ENCODE data around the gene ARHGAP33. TPM values are rescaled to one million over a fixed set of nuclear protein-coding genes. Genes with fewer than 3 reads are reported as not detected.

ARHGAP33 gene
- polyA plus RNA-seq, 1 donor from 2014 or later, result 20.5 TPM

DNA sequence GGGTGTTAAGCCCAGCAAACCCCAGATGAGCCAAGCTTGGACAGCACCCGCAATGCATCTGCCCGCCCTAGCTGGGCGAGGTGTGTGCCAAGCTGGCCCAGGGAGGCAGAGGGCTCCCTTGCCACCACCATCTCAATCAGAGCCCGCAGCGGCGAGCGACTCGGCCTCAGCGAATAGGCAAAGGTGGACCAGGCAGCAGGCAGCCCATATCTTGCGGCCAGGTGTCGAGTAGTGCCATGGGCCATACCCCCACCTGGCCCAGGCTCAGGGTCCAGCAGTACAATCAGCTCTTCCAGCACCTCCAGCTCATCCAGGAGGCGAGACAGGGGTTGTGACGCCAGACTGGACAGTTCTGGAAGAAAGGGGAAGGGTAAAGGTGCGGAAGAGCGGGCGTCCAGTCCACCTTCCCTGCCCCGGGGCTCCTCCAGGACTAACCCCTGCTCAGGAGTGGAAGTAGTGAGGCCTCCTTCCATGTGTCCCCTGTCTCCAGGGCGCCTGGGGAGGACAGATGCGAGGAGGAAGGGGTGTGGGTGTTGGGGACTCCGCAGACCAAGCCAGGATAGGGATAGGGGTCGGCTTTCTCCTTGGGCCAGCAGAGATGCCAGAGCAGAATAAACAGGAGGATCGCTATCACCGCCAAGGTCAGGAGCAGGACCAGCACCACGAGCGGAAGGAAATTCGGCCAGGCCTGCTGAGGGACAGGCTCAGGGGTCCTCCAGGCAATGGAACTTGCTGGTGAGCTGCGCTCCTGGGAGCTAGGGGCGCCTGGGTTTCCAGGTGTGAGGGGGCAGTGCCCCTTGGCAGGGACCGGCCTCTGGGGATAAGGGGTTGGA lies 35.9 kb upstream of the ARHGAP33 start:
- Histone ChIP-seq H2AFZ (ENCODE audit: low read depth, low read length) (no peak overlapping the region), H4K20me1 (ENCODE audit: insufficient read depth) (no peaks in the 10 kb centered on the region), H3K79me2 (replicated peaks; ENCODE audit: insufficient read depth, low read length) (no peaks in the 10 kb centered on the region), H3K9ac (ENCODE audit: low read length) (no peak overlapping the region), H3F3A (ENCODE audit: insufficient read depth, low read length, poor library complexity, severe bottlenecking) (no peaks in the 10 kb centered on the region), H3K4me2 (ENCODE audit: low read length) (peak overlapping the region; percentile 68), H3K36me3 (ENCODE audit: insufficient read depth, low read length) (no peaks in the 10 kb centered on the region), H3K27me3 (ENCODE audit: insufficient read depth, low read depth, low read length) (no peaks in the 10 kb centered on the region), H3K27ac (ENCODE audit: low read length) (no peak overlapping the region), H3K4me3 (ENCODE audit: low read length) (peak overlapping the region; percentile 69), H3K9me2 (ENCODE audit: insufficient read depth, low read length) (no peaks in the 10 kb centered on the region), H3K9me3 (ENCODE audit: low read length) (no peaks in the 10 kb centered on the region)
- no peak for TF ChIP-seq SMC3 (conservative IDR thresholded peaks at IDR 0.05; ENCODE audit: poor library complexity)
- no peak for TF ChIP-seq POLR2AphosphoS5 (IDR thresholded peaks at IDR 0.05)
- TF ChIP-seq EP300 (conservative IDR thresholded peaks at IDR 0.05; ENCODE audit: poor library complexity, severe bottlenecking), result no peak
- TF ChIP-seq MXI1 (conservative IDR thresholded peaks at IDR 0.05; ENCODE audit: poor library complexity, severe bottlenecking), result no peak
- no peak for TF ChIP-seq EZH2 (IDR thresholded peaks at IDR 0.05; ENCODE audit: borderline replicate concordance, insufficient read depth, low read length, poor library complexity, severe bottlenecking)
- TF ChIP-seq RAD21 (conservative IDR thresholded peaks at IDR 0.05), result no peak
- TF ChIP-seq, protein P1, sequence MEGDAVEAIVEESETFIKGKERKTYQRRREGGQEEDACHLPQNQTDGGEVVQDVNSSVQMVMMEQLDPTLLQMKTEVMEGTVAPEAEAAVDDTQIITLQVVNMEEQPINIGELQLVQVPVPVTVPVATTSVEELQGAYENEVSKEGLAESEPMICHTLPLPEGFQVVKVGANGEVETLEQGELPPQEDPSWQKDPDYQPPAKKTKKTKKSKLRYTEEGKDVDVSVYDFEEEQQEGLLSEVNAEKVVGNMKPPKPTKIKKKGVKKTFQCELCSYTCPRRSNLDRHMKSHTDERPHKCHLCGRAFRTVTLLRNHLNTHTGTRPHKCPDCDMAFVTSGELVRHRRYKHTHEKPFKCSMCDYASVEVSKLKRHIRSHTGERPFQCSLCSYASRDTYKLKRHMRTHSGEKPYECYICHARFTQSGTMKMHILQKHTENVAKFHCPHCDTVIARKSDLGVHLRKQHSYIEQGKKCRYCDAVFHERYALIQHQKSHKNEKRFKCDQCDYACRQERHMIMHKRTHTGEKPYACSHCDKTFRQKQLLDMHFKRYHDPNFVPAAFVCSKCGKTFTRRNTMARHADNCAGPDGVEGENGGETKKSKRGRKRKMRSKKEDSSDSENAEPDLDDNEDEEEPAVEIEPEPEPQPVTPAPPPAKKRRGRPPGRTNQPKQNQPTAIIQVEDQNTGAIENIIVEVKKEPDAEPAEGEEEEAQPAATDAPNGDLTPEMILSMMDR (IDR thresholded peaks at IDR 0.05; ENCODE audit: poor library complexity, severe bottlenecking), result no peak
- TF ChIP-seq, protein P2, sequence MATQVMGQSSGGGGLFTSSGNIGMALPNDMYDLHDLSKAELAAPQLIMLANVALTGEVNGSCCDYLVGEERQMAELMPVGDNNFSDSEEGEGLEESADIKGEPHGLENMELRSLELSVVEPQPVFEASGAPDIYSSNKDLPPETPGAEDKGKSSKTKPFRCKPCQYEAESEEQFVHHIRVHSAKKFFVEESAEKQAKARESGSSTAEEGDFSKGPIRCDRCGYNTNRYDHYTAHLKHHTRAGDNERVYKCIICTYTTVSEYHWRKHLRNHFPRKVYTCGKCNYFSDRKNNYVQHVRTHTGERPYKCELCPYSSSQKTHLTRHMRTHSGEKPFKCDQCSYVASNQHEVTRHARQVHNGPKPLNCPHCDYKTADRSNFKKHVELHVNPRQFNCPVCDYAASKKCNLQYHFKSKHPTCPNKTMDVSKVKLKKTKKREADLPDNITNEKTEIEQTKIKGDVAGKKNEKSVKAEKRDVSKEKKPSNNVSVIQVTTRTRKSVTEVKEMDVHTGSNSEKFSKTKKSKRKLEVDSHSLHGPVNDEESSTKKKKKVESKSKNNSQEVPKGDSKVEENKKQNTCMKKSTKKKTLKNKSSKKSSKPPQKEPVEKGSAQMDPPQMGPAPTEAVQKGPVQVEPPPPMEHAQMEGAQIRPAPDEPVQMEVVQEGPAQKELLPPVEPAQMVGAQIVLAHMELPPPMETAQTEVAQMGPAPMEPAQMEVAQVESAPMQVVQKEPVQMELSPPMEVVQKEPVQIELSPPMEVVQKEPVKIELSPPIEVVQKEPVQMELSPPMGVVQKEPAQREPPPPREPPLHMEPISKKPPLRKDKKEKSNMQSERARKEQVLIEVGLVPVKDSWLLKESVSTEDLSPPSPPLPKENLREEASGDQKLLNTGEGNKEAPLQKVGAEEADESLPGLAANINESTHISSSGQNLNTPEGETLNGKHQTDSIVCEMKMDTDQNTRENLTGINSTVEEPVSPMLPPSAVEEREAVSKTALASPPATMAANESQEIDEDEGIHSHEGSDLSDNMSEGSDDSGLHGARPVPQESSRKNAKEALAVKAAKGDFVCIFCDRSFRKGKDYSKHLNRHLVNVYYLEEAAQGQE (IDR thresholded peaks at IDR 0.05; ENCODE audit: borderline replicate concordance), result no peak
- TF ChIP-seq TAF1 (IDR thresholded peaks at IDR 0.05; ENCODE audit: low read depth), result no peak

DNA sequence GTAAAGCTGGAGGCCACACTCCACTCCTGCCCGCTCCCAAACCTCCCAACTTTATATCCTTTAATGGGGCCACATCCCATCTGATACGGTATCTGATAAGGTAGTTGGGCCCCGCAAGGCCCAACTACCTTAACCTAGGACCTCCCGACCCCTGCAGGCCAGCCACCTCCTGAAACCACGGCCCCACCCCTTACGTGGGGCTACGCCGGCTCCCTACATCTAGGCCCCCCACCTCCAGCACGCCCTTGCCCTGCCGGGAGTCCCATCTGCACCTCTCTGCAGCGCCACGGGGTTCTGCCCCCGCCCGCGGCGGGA lies 35.3 kb upstream of the ARHGAP33 start:
- no peaks in the 10 kb centered on the region for H3K27me3 ChIP-seq (ENCODE audit: insufficient read depth, low read depth, low read length)
- H3K9me3 ChIP-seq (ENCODE audit: low read length), result no peaks in the 10 kb centered on the region
- H3F3A ChIP-seq (ENCODE audit: insufficient read depth, low read length, poor library complexity, severe bottlenecking), result no peaks in the 10 kb centered on the region
- H3K9me2 ChIP-seq (ENCODE audit: insufficient read depth, low read length), result no peaks in the 10 kb centered on the region
- peak overlapping the region; percentile 42 for H3K9ac ChIP-seq (ENCODE audit: low read length)
- no peak for TF ChIP-seq EZH2 (IDR thresholded peaks at IDR 0.05; ENCODE audit: borderline replicate concordance, insufficient read depth, low read length, poor library complexity, severe bottlenecking)
- TF ChIP-seq EP300 (conservative IDR thresholded peaks at IDR 0.05; ENCODE audit: poor library complexity, severe bottlenecking), result no peak
- no peak for TF ChIP-seq SMC3 (conservative IDR thresholded peaks at IDR 0.05; ENCODE audit: poor library complexity)
- TF ChIP-seq, protein P2 (IDR thresholded peaks at IDR 0.05; ENCODE audit: borderline replicate concordance), result no peak
- TF ChIP-seq, protein P1 (IDR thresholded peaks at IDR 0.05; ENCODE audit: poor library complexity, severe bottlenecking), result no peak
- TF ChIP-seq MXI1 (conservative IDR thresholded peaks at IDR 0.05; ENCODE audit: poor library complexity, severe bottlenecking), result no peak
- TF ChIP-seq TAF1 (IDR thresholded peaks at IDR 0.05; ENCODE audit: low read depth), result no peak
- no peak for TF ChIP-seq POLR2AphosphoS5 (IDR thresholded peaks at IDR 0.05)
- no peak for TF ChIP-seq RAD21 (conservative IDR thresholded peaks at IDR 0.05)
- no peaks in the 10 kb centered on the region for H4K20me1 ChIP-seq (ENCODE audit: insufficient read depth)
- peak overlapping the region; percentile 68 for H3K4me2 ChIP-seq (ENCODE audit: low read length)
- H3K4me3 ChIP-seq (ENCODE audit: low read length), result peak overlapping the region; percentile 69
- H3K27ac ChIP-seq (ENCODE audit: low read length), result no peak overlapping the region
- no peaks in the 10 kb centered on the region for H3K36me3 ChIP-seq (ENCODE audit: insufficient read depth, low read length)
- no peaks in the 10 kb centered on the region for H3K79me2 ChIP-seq (replicated peaks; ENCODE audit: insufficient read depth, low read length)
- H2AFZ ChIP-seq (ENCODE audit: low read depth, low read length), result no peak overlapping the region
